GM13977 (cell line): ENCODE measurements around the gene TXNL4A.

ENCODE experiments used
- DNase-seq: peaks from one replicate; pipeline ENCODE4 v3.0.0; 2012; ENCODE audit warnings: low spot score
- CTCF ChIP-seq: IDR thresholded peaks from 2 replicates; pipeline ENCODE4 v1.5.1; 2012; ENCODE audit warnings: mild to moderate bottlenecking, control low read depth; ENCODE audit not compliant: insufficient read depth; ENCODE audit errors: extremely low read depth, missing control alignments
- in situ Hi-C: fragments of 300-500 bp; cut with MboI; formaldehyde crosslinking; loops from one replicate; pipeline ENCODE4 v1.12.0; 2022; ENCODE audit warnings: low sequenced_read_pairs, low pct_unique_long_range_greater_than_20kb, mixed read lengths, inconsistent platforms; ENCODE audit not compliant: unreplicated experiment

Gene TXNL4A

GRCh38 chr18:79940126-79940813 is 48.1 kb downstream of the TXNL4A start:
- in situ Hi-C loops, result no loop called here
- no peak for TF ChIP-seq CTCF
- no peak for DNase-seq

GRCh38 chr18:79939096-79939495 is 49.3 kb downstream of the TXNL4A start:
- TF ChIP-seq CTCF, result no peak
- in situ Hi-C loops, result no loop called here
- DNase-seq, result no peak

GRCh38 chr18:79938196-79938595 is 50.2 kb downstream of the TXNL4A start:
- DNase-seq, result no peak
- in situ Hi-C loops, result no loop called here
- TF ChIP-seq CTCF, result no peak

- in situ Hi-C loops, result no loop called here
- TF ChIP-seq CTCF, result no peak
- DNase-seq, result no peak
These were observed 51.1 kb downstream of the TXNL4A start for GRCh38 chr18:79937103-79937860.

GRCh38 chr18:79936641-79937040 is 51.7 kb downstream of the TXNL4A start:
- no peak for TF ChIP-seq CTCF
- in situ Hi-C loops, result no loop called here
- no peak for DNase-seq

GRCh38 chr18:79935925-79936324 is 52.4 kb downstream of the TXNL4A start:
- no peak for DNase-seq
- in situ Hi-C loops, result no loop called here
- TF ChIP-seq CTCF, result no peak
